Naive B cell (primary cell): Measurements from ENCODE around the gene CR2. TPM values are rescaled to one million over a fixed set of nuclear protein-coding genes. Genes with fewer than 3 reads are reported as not detected.
"Not testable (repeated sequence)": the region's sequence is repeated elsewhere in the genome, so short reads cannot be mapped to it uniquely, and the experiment has no call there.

ENCODE experiments used
- ATAC-seq, 2 donors: fragments of 150-1000 bp; cut with Tn5 transposase; 2 replicates each; pipeline ENCODE4 v1.10.0; 2021; ENCODE audit warnings: low read depth in 2 of 2, mild to moderate bottlenecking in 2 of 2, moderate library complexity in 2 of 2
- DNase-seq: peaks from one replicate; pipeline ENCODE4 v3.0.0; 2022
- H3K27ac Mint-ChIP-seq, 6 donors: one replicate each; pipeline ENCODE4 v1.8.0; 2020 to 2022; ENCODE audit warnings: mild to moderate bottlenecking in 6 of 6, mixed read lengths in 6 of 6, moderate library complexity in 5 of 6, inconsistent platforms in 2 of 6
- H3K27me3 Mint-ChIP-seq, 3 donors: one replicate each; pipeline ENCODE4 v1.8.0; 2021 to 2022; ENCODE audit warnings: mixed read lengths in 3 of 3, mild to moderate bottlenecking in 1 of 3
- H3K36me3 Mint-ChIP-seq, 2 donors: one replicate each; pipeline ENCODE4 v1.8.0; 2020 to 2022; ENCODE audit warnings: mixed read lengths in 2 of 2, inconsistent platforms in 1 of 2, mild to moderate bottlenecking in 1 of 2
- H3K4me1 Mint-ChIP-seq, 3 donors: one replicate each; pipeline ENCODE4 v1.8.0; 2020 to 2022; ENCODE audit warnings: mixed read lengths in 3 of 3, inconsistent platforms in 1 of 3, mild to moderate bottlenecking in 1 of 3, moderate library complexity in 1 of 3
- H3K4me3 Mint-ChIP-seq, 8 donors: one replicate each; pipeline ENCODE4 v1.8.0; 2020 to 2022; ENCODE audit warnings: mild to moderate bottlenecking in 8 of 8, mixed read lengths in 8 of 8, moderate library complexity in 8 of 8, inconsistent platforms in 2 of 8
- H3K9me3 Mint-ChIP-seq, 7 donors: one replicate each; pipeline ENCODE4 v1.8.0; 2020 to 2022; ENCODE audit warnings: mixed read lengths in 7 of 7, mild to moderate bottlenecking in 5 of 7, inconsistent platforms in 2 of 7, moderate library complexity in 1 of 7
- polyA plus RNA-seq, 6 donors: library from polyadenylated mRNA; unstranded; fragments of 300-500 nt; fragmentation: Illumina TruSeq; gene quantifications; one replicate each; pipeline ENCODE4 v1.2.3, GENCODE V29; 2021; ENCODE audit warnings: low read depth in 6 of 6

CR2 gene
- polyA plus RNA-seq, 6 donors from 2014 or later, result 78.0 to 142 (median 111) TPM

GRCh38 chr1:207525239-207525638 lies 71.1 kb downstream of the CR2 start:
- H3K9me3 Mint-ChIP-seq, H3K4me3 Mint-ChIP-seq, H3K27ac Mint-ChIP-seq, ATAC-seq, H3K4me1 Mint-ChIP-seq, H3K27me3 Mint-ChIP-seq, DNase-seq: not testable (repeated sequence)
- peaks cover 0 to 11% of the 10 kb centered on the region in 2 donors for H3K36me3 Mint-ChIP-seq

- not testable (repeated sequence) for H3K36me3 Mint-ChIP-seq, H3K27me3 Mint-ChIP-seq, H3K9me3 Mint-ChIP-seq, H3K4me1 Mint-ChIP-seq, H3K27ac Mint-ChIP-seq, DNase-seq, ATAC-seq, H3K4me3 Mint-ChIP-seq
These were observed 74.3 kb downstream of the CR2 start for GRCh38 chr1:207528401-207528800.

GRCh38 chr1:207536263-207536662 lies 82.1 kb downstream of the CR2 start:
- H3K27ac Mint-ChIP-seq, H3K27me3 Mint-ChIP-seq, H3K36me3 Mint-ChIP-seq, H3K9me3 Mint-ChIP-seq, H3K4me3 Mint-ChIP-seq, ATAC-seq, DNase-seq, H3K4me1 Mint-ChIP-seq: not testable (repeated sequence)

Other genes with a start within 250 kb of the CR2 start
- gene CD55, start 132.7 kb upstream of the CR2 start, polyA plus RNA-seq, result 100 to 1,000 TPM; 232 to 326 (median 293) TPM
- 10 to 100 TPM; 20.5 to 32.8 (median 24.3) TPM for gene CR1, start 41.8 kb downstream of the CR2 start, polyA plus RNA-seq
- gene CR1L, start 190.8 kb downstream of the CR2 start, polyA plus RNA-seq, result not detected